Activated CD8-positive, alpha-beta memory T cell treated with anti-CD3 and anti-CD28 coated beads, Interleukin-2, amount 10 ng/mL, durations not matched to agents 7 days and 5 days (primary cell): ENCODE data around the gene PEPD. TPM values are rescaled to one million over a fixed set of nuclear protein-coding genes. Genes with fewer than 3 reads are reported as not detected.

Source experiments
- ATAC-seq: fragments of 150-1000 bp; cut with Tn5 transposase; one replicate; pipeline ENCODE4 v1.10.0; 2021; ENCODE audit warnings: moderate library complexity
- CTCF ChIA-PET: fragments of 350-600 bp; sonication (Branson Sonifier 250); formaldehyde crosslinking; loops from one replicate; lab custom pipeline; 2021; ENCODE audit warnings: antibody characterized with exemption; lab: Charles Lee
- DNase-seq: peaks from one replicate; pipeline ENCODE4 v3.0.0-alpha.2; 2020
- H3K27ac Mint-ChIP-seq: one replicate; pipeline ENCODE4 v1.8.0; 2021; ENCODE audit warnings: mild to moderate bottlenecking, mixed read lengths
- H3K27me3 Mint-ChIP-seq: one replicate; pipeline ENCODE4 v1.8.0; 2021; ENCODE audit warnings: mixed read lengths
- H3K36me3 Mint-ChIP-seq: one replicate; pipeline ENCODE4 v1.8.0; 2021; ENCODE audit warnings: mild to moderate bottlenecking, mixed read lengths
- H3K4me1 Mint-ChIP-seq: one replicate; pipeline ENCODE4 v1.8.0; 2021; ENCODE audit warnings: mixed read lengths
- H3K4me3 Mint-ChIP-seq: one replicate; pipeline ENCODE4 v1.8.0; 2021; ENCODE audit warnings: mild to moderate bottlenecking, moderate library complexity, mixed read lengths
- H3K9me3 Mint-ChIP-seq: one replicate; pipeline ENCODE4 v1.8.0; 2022; ENCODE audit warnings: low read depth, mixed read lengths
- total RNA-seq, 2 experiments: library from RNA; stranded (reverse); gene quantifications; one replicate each; pipeline ENCODE4 v1.2.3, GENCODE V29; 2021

PEPD gene
- total RNA-seq, 2 experiments from 2014 or later, result 14.9 to 20.3 TPM

DNA sequence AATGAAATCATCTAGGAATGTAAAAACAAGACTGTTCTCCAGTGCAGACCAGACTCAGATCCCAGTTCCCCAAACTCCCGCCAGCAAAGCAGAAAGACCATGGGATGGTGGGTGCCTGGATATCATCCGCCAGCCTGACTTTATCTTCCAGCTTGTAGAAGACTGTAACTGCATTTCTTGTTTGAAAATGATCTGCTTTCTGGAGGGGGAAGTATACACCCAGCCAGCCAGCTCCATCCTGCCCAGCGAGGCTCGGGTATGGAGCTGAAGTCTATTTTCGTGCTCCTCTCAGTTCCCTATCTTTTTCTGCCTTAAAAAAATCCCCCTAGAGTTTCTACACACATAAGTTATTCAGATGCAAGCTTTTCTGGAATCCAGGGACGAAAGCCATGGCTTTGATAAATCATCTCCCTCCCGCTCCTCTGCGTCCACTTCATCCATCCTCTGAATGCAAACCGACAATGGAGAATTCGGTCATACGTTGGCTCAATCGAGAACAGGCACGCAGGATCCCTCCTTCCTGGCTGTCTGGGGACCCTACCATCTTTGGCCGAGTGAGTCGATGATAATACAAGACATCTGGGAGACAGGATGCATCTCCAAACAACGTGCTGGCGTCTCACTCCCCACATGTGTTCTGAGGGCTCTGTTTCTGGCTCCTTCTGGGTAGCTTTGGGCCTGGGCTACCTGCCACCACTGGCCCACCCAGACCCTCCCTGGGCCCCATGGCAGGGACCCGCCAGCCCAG lies 116.9 kb downstream of the PEPD start:
- H3K27me3 Mint-ChIP-seq, result no peaks in the 10 kb centered on the region
- peaks cover 2% of the 10 kb centered on the region for H3K4me1 Mint-ChIP-seq
- CTCF ChIA-PET, result interaction anchor here (0.7 to 6.1 kb wide), 6 partner anchors 11 to 176 kb away, joined by 3 to 59 read pairs (median 16); no protein-coding TSS in a partner anchor
- DNase-seq (no peak), ATAC-seq (no peak)
- no peaks in the 10 kb centered on the region for H3K9me3 Mint-ChIP-seq
- no peak overlapping the region for H3K4me3 Mint-ChIP-seq
- H3K36me3 Mint-ChIP-seq, result no peaks in the 10 kb centered on the region
- no peak overlapping the region for H3K27ac Mint-ChIP-seq

DNA sequence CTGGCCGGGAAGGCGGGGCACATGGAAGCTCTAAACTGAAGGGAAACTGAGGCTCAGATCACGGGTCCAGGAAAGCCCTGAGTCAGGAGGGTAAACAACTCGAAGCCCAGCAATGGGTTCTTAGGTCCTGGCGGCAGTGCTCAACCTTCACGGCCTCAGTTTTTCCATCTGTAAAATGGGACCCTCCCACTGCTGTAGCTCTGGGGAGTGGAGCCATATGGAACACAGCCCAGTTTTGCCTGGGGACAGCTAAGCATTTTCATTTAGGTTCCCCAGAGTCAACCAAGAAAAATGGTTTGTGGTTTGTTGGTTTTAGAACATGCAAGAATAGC lies 117.7 kb downstream of the PEPD start:
- no peaks in the 10 kb centered on the region for H3K36me3 Mint-ChIP-seq
- H3K27me3 Mint-ChIP-seq, result no peaks in the 10 kb centered on the region
- no peak overlapping the region for H3K27ac Mint-ChIP-seq
- no peak overlapping the region for H3K4me3 Mint-ChIP-seq
- CTCF ChIA-PET, result interaction anchor here (0.9 to 4.5 kb wide), 2 partner anchors 12 to 168 kb away, joined by 7 to 28 read pairs; no protein-coding TSS in a partner anchor
- H3K4me1 Mint-ChIP-seq, result peaks cover 2% of the 10 kb centered on the region
- no peaks in the 10 kb centered on the region for H3K9me3 Mint-ChIP-seq
- DNase-seq (no peak), ATAC-seq (no peak)

GRCh38 chr19:33403221-33403972 lies 118.2 kb downstream of the PEPD start:
- CTCF ChIA-PET, result interaction anchor here (0.9 to 4.5 kb wide), 2 partner anchors 12 to 167 kb away, joined by 7 to 28 read pairs; no protein-coding TSS in a partner anchor
- Mint-ChIP-seq H3K9me3 (no peaks in the 10 kb centered on the region), H3K36me3 (no peaks in the 10 kb centered on the region), H3K27ac (no peak overlapping the region), H3K4me1 (peaks cover 2% of the 10 kb centered on the region), H3K27me3 (no peaks in the 10 kb centered on the region), H3K4me3 (no peak overlapping the region)
- no peak for DNase-seq
- ATAC-seq, result no peak

DNA sequence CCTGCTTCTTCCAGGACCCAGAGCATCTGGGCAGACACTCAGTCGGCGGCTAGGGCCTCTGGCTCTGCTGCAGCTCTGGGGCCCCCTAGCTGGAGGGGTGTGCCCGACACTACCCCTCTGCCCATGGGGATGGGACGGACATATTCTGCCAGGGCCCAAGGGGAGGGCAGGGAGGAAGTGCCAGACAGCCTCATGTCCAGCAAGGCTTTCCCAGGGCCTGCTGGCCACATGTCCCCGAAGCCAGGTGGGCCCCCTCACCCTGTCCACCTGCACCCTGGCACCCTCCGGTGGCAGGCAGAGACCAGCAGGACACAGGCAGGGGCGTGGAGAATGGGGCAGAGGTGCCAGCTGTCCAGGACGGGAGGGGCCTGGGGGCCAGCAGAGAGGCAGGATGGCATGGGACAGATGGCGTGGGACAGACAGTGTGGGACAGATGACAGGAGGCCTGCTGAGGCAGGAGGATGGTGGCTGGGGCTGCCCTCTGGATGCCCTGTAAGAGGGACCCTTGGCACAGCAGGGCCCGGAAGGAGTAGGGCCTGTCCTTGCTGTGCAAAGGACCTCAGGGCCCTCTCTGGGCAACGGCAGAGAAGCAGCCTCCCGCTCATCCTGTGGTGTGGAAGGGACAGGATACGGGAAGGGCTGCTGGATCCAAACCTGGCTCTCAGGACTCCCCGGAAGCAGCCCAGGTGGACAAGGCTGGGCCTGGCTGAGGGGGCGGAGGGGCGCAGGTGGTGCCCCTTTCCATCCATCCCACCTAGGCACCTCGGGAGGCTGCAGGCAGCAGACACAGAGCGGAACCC lies 119.0 kb downstream of the PEPD start:
- ATAC-seq (no peak), DNase-seq (no peak)
- no peaks in the 10 kb centered on the region for H3K36me3 Mint-ChIP-seq
- no peak overlapping the region for H3K27ac Mint-ChIP-seq
- no peaks in the 10 kb centered on the region for H3K9me3 Mint-ChIP-seq
- no peak overlapping the region for H3K4me3 Mint-ChIP-seq
- H3K4me1 Mint-ChIP-seq, result peaks cover 2% of the 10 kb centered on the region
- CTCF ChIA-PET, result no interaction called here
- no peaks in the 10 kb centered on the region for H3K27me3 Mint-ChIP-seq

DNA sequence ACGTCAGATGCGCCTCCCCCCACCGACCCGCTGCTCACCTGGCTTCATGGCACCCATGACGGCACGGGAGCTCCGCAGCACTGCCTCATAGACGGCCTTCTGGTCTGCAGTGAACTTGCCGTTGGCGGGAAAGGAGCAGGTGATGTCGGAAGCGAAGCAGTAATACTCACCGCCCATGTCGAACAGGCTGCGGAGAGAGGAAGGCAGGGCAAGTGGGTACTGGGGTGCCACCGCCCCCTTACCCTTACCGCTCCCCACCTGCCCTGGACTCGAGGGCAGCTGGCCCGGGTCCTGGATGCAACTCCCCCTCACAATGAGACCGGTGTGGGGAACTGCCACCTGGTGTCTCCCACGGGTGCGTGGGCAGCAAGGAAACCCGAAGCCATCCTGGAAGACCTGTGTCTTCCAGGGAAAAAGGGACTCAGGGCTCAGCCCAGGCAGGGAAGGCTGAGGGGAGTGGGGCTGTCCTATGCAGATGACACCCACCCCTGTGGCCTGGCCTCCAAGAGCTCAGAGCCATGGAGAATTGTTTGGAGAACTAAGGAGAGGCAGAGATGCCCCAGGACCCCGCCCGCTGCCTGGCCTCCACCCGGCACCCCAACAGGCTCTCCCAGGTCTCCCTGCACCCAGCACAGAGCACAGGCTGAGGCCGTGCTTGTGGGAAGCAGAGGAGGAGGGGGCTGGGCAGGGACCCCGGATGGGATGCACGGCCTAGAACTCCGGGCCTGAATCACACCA lies 119.7 kb downstream of the PEPD start:
- no peak overlapping the region for H3K27ac Mint-ChIP-seq
- H3K4me1 Mint-ChIP-seq, result peaks cover 2% of the 10 kb centered on the region
- no peaks in the 10 kb centered on the region for H3K9me3 Mint-ChIP-seq
- CTCF ChIA-PET, result no interaction called here
- H3K4me3 Mint-ChIP-seq, result no peak overlapping the region
- DNase-seq, result no peak
- H3K36me3 Mint-ChIP-seq, result no peaks in the 10 kb centered on the region
- no peak for ATAC-seq
- H3K27me3 Mint-ChIP-seq, result no peaks in the 10 kb centered on the region

GRCh38 chr19:33400856-33401682 lies 120.5 kb downstream of the PEPD start:
- Mint-ChIP-seq H3K4me3 (no peak overlapping the region), H3K36me3 (no peaks in the 10 kb centered on the region), H3K4me1 (peaks cover 1% of the 10 kb centered on the region), H3K9me3 (no peaks in the 10 kb centered on the region), H3K27ac (no peak overlapping the region), H3K27me3 (no peaks in the 10 kb centered on the region)
- CTCF ChIA-PET, result no interaction called here
- DNase-seq (no peak), ATAC-seq (no peak)

DNA sequence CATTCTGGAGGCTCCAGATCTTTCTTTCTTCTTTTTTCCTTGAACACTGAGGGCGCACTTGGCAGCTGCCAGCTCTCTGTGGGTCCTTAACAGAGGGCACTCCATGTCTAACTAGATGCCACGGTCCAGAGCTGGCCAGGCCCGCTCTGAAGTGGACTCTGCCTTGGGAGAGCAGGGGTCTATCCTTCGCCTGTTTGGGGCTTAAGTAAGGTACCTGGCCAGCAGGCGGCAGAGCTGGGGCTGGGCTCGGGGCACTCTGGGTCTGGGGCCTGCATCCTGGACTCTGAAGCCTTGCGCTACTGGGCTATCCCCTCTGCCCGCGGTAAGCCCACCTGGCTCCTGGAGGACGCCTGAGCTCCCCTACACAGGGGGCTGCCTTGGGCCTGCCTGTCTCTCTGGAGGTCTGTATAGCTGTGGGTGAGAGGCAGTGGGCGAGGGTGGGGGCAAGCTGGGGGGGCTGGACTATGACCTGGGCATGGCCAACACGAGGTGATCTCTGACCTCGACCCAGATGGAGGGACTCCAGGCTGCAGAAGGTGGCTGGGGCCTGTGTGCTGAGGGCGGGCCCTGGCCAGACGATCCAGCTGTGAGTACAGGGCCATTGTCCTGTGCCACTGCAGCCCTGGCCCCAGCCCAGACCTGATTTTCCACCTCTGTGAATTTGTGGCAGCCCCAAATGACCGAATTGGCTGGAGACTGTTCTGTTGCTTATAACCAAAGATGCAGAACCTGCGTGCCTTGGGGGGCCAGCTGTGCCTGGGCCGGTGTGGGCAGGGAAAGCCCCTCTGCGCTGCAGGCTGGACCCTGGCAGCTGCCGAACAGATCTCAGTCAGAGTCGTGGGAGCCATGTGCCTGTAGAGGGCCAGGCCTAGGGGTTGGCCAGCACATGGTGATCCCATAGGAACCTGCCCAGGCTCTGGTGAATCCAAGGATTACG lies 121.6 kb downstream of the PEPD start:
- CTCF ChIA-PET, result interaction anchor here (1.1 to 1.2 kb wide), 2 partner anchors 16 to 31 kb away, joined by 3 to 5 read pairs; no protein-coding TSS in a partner anchor
- DNase-seq, result no peak
- no peaks in the 10 kb centered on the region for H3K27me3 Mint-ChIP-seq
- H3K4me3 Mint-ChIP-seq, result no peak overlapping the region
- H3K4me1 Mint-ChIP-seq, result no peaks in the 10 kb centered on the region
- no peaks in the 10 kb centered on the region for H3K9me3 Mint-ChIP-seq
- no peaks in the 10 kb centered on the region for H3K36me3 Mint-ChIP-seq
- ATAC-seq, result no peak
- H3K27ac Mint-ChIP-seq, result no peak overlapping the region

- H3K4me3 Mint-ChIP-seq, result no peak overlapping the region
These were observed 122.4 kb downstream of the PEPD start for GRCh38 chr19:33399081-33399744.

GRCh38 chr19:33398361-33399060 lies 123.1 kb downstream of the PEPD start:
- Mint-ChIP-seq H3K27ac (no peak overlapping the region), H3K9me3 (no peaks in the 10 kb centered on the region), H3K27me3 (no peaks in the 10 kb centered on the region), H3K4me1 (no peaks in the 10 kb centered on the region), H3K36me3 (no peaks in the 10 kb centered on the region), H3K4me3 (no peak overlapping the region)
- ATAC-seq, result no peak
- CTCF ChIA-PET, result interaction anchor here (0.6 to 2.2 kb wide), 4 partner anchors 8 to 32 kb away, joined by 3 to 12 read pairs (median 4); no protein-coding TSS in a partner anchor
- no peak for DNase-seq

More at GRCh38 chr19:33399081-33399744, 122.4 kb downstream of the PEPD start:
- DNase-seq (no peak), ATAC-seq (no peak)
- CTCF ChIA-PET, result interaction anchor here (1.1 to 1.2 kb wide), 2 partner anchors 17 to 32 kb away, joined by 3 to 5 read pairs; no protein-coding TSS in a partner anchor
- Mint-ChIP-seq H3K9me3 (no peaks in the 10 kb centered on the region), H3K4me1 (no peaks in the 10 kb centered on the region), H3K27ac (no peak overlapping the region), H3K27me3 (no peaks in the 10 kb centered on the region), H3K36me3 (no peaks in the 10 kb centered on the region)

- H3K4me3 Mint-ChIP-seq, result no peak overlapping the region
- CTCF ChIA-PET, result interaction anchor here (2.2 kb wide), 1 partner anchor 9 kb away, joined by 12 read pairs; no protein-coding TSS in a partner anchor
- H3K36me3 Mint-ChIP-seq, result no peaks in the 10 kb centered on the region
These were observed 123.8 kb downstream of the PEPD start for GRCh38 chr19:33397536-33398360.

More at GRCh38 chr19:33397536-33398360, 123.8 kb downstream of the PEPD start:
- no peak for DNase-seq
- Mint-ChIP-seq H3K27ac (no peak overlapping the region), H3K4me1 (no peaks in the 10 kb centered on the region), H3K9me3 (no peaks in the 10 kb centered on the region), H3K27me3 (no peaks in the 10 kb centered on the region)
- ATAC-seq, result no peak
